ENCODE measurements around the gene MCC.

DNA sequence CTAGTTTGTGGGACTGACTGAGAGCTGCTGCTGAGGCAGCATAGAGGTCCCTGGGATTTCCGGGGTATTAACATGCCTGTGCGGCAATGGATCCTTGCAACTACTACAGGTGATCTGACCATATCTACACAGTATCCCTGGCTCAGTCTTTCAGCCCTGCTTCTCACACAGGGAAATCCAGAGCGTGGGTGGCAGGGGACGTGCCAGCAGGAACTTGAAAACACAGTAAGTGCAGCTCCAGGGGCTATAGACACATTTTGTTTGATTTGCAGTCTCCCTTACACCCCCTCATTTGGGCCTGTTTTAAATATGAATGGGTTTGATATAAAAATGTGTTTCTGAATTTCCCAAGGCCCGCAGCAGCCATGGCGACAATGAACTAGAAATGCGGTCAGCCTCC lies 302.2 kb downstream of the MCC start:
- TF ChIP-seq, protein P1, sequence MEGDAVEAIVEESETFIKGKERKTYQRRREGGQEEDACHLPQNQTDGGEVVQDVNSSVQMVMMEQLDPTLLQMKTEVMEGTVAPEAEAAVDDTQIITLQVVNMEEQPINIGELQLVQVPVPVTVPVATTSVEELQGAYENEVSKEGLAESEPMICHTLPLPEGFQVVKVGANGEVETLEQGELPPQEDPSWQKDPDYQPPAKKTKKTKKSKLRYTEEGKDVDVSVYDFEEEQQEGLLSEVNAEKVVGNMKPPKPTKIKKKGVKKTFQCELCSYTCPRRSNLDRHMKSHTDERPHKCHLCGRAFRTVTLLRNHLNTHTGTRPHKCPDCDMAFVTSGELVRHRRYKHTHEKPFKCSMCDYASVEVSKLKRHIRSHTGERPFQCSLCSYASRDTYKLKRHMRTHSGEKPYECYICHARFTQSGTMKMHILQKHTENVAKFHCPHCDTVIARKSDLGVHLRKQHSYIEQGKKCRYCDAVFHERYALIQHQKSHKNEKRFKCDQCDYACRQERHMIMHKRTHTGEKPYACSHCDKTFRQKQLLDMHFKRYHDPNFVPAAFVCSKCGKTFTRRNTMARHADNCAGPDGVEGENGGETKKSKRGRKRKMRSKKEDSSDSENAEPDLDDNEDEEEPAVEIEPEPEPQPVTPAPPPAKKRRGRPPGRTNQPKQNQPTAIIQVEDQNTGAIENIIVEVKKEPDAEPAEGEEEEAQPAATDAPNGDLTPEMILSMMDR (optimal IDR thresholded peaks at IDR 0.05 in 1 of 3, IDR thresholded peaks at IDR 0.05 in 1 of 3, conservative IDR thresholded peaks at IDR 0.05 in 1 of 3; ENCODE audit: extremely low read depth in 1 of 3, insufficient read depth in 2 of 3, low read length in 3 of 3), result no peak
- no peak for TF ChIP-seq EZH2 (IDR thresholded peaks at IDR 0.05; ENCODE audit: low read length)
